ENCODE data around the gene TMEM94.

GRCh38 chr17:75505152-75505409, 48.6 kb downstream of the TMEM94 start:
- TF ChIP-seq CTCF (IDR thresholded peaks at IDR 0.05) (no peak), RAD21 (conservative IDR thresholded peaks at IDR 0.05 in 1 of 2, IDR thresholded peaks at IDR 0.05 in 1 of 2) (no peak), REST (IDR thresholded peaks at IDR 0.05) (no peak; the same call in 1 of the 2 replicates), USF2 (IDR thresholded peaks at IDR 0.05) (no peak), JUN (IDR thresholded peaks at IDR 0.05) (no peak)

Data from A549 (cell line).